CD4-positive, alpha-beta T cell treated with Interleukin-15 for 1 hour (primary cell): Measurements from ENCODE around the gene PHLDA2.

Experiments
- DNase-seq: peaks from one replicate; pipeline ENCODE4 v3.0.0-alpha.2; 2020

The PHLDA2 gene

GRCh38 chr11:2927851-2928604 lies 1.2 kb downstream of the PHLDA2 start:
- no peak for DNase-seq

GRCh38 chr11:2927121-2927800 lies 2.0 kb downstream of the PHLDA2 start:
- DNase-seq, result no peak

GRCh38 chr11:2926611-2927051 lies 2.6 kb downstream of the PHLDA2 start:
- DNase-seq, result no peak

GRCh38 chr11:2924821-2925675 lies 4.2 kb downstream of the PHLDA2 start:
- DNase-seq, result no peak

GRCh38 chr11:2924381-2924780 lies 4.8 kb downstream of the PHLDA2 start:
- DNase-seq, result no peak

GRCh38 chr11:2923446-2924375 lies 5.5 kb downstream of the PHLDA2 start:
- no peak for DNase-seq

GRCh38 chr11:2922655-2923054 lies 6.6 kb downstream of the PHLDA2 start:
- DNase-seq, result no peak

GRCh38 chr11:2921742-2922493 lies 7.3 kb downstream of the PHLDA2 start:
- DNase-seq, result no peak

- no peak for DNase-seq
Measured at GRCh38 chr11:2921261-2921660, 8.0 kb downstream of the PHLDA2 start.

- DNase-seq, result no peak
Measured at GRCh38 chr11:2920343-2920742, 8.9 kb downstream of the PHLDA2 start.

- DNase-seq, result no peak
Measured at GRCh38 chr11:2919837-2920236, 9.4 kb downstream of the PHLDA2 start.

- DNase-seq, result no peak
Measured at GRCh38 chr11:2919188-2919587, 10.0 kb downstream of the PHLDA2 start.

- no peak for DNase-seq
Measured at GRCh38 chr11:2917842-2918490, 11.3 kb downstream of the PHLDA2 start.

GRCh38 chr11:2916892-2917645 lies 12.2 kb downstream of the PHLDA2 start:
- DNase-seq, result no peak

GRCh38 chr11:2916114-2916891 lies 12.9 kb downstream of the PHLDA2 start:
- DNase-seq, result no peak

- DNase-seq, result no peak
Measured at GRCh38 chr11:2915473-2915872, 13.7 kb downstream of the PHLDA2 start.

- no peak for DNase-seq
Measured at GRCh38 chr11:2914455-2915195, 14.6 kb downstream of the PHLDA2 start.

GRCh38 chr11:2913776-2914175 lies 15.4 kb downstream of the PHLDA2 start:
- DNase-seq, result no peak

- DNase-seq, result no peak
Measured at GRCh38 chr11:2913019-2913431, 16.2 kb downstream of the PHLDA2 start.
